Prostate gland (tissue), 2 donors: Measurements from ENCODE around the gene ITGBL1.

Experiments
- CTCF ChIP-seq, 4 experiments: fragments of 200-600 bp in 2 of 4; fragments of 450-650 bp in 2 of 4; sonication (generic) in 2 of 4; IDR thresholded peaks; 1 replicate in 3 of 4; 2 replicates in 1 of 4; pipeline ENCODE4 v1.5.1; 2016 to 2019; ENCODE audit warnings: antibody characterized with exemption in 4 of 4, mild to moderate bottlenecking in 2 of 4, moderate library complexity in 2 of 4
- POLR2A ChIP-seq: fragments of 450-650 bp; IDR thresholded peaks from one replicate; pipeline ENCODE4 v1.6.1; 2016; ENCODE audit warnings: antibody characterized with exemption, mild to moderate bottlenecking

- TF ChIP-seq CTCF (IDR thresholded peaks at IDR 0.05): no peak
- no peak for TF ChIP-seq POLR2A
Observed at GRCh38 chr13:101416181-101417042, 36.1 kb upstream of the ITGBL1 start, which contains the start of gene NALCN.
